CD4-positive, alpha-beta T cell treated with Interferon alpha-2 for 1 hour (primary cell): ENCODE results near the gene SH3GL1.
"Not testable (repeated sequence)": the region's sequence is repeated elsewhere in the genome, so short reads cannot be mapped to it uniquely, and the experiment has no call there.

Experiments
- DNase-seq, 2 donors: peaks; one replicate each; pipeline ENCODE4 v3.0.0-alpha.2; 2020 to 2022

The SH3GL1 gene

DNA sequence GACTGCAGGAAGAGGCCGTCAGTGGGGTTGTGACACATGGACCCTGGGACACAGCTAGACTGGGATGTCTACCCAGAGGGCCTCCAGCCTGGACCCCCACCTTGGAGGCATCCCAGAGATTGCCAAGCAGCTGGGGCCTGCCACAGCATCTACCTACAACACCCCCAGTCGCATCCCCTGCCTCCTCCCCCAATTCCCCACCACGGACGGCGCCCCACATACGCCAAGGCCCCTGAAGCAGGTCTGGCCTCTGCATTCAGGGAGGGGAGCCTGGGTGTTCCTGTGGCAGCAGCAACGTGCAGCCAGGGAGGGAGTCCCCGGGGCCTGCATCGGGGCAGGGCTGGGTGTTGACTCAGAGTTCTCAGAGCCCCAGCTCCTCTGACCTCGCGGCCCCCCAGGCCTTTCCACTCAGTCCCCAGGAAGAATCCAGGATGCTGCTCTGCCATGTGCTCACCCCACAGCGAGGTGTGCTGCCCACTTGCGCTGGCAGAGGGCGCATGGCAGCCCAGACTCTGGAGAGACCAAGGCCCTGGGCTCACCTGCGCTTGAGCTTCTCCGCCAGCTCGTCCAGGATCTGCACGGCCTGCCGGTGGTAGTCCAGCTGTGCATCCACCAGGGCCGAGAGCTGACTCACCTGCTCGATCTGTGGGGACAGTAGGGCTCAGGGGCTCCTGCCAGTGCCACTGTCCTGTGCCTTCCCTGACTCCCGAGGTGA is 37.4 kb downstream of the SH3GL1 start:
- no peak for DNase-seq

DNA sequence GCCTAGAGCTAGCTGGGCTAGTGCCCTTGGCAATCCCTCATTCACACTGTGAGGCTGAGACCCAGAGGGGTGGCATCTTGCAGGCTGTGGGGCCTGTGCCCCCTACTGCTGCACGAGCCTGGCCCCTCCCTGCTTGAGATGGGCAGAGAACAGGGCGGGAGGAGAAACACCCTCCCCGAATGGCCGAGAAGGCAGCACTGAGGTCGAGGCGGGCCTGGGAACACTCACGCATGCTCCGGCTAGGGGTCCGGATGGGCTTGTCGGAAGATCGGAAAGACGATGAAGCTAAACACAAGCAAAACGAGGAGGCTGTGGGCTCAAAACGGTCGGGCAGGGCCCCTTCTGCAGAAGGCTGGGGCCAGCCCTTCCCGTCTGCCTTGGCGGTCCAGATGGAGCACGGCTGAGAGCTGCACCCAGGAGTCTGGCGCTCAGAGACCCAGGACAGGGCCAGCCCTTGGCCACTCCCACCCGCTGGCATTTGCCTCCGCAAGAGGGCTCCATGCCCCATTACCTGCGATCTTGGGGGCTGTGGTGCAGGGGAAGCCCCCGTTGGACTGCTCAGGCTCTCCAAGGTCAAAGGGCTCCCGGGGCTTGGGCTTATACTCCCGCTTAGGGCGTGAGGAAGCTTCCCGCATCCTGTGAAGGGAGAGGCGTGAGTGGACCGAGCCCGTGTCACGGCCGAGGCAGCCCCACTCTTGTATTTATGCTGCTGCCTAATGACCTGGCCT is 38.1 kb downstream of the SH3GL1 start:
- no peak for DNase-seq

DNA sequence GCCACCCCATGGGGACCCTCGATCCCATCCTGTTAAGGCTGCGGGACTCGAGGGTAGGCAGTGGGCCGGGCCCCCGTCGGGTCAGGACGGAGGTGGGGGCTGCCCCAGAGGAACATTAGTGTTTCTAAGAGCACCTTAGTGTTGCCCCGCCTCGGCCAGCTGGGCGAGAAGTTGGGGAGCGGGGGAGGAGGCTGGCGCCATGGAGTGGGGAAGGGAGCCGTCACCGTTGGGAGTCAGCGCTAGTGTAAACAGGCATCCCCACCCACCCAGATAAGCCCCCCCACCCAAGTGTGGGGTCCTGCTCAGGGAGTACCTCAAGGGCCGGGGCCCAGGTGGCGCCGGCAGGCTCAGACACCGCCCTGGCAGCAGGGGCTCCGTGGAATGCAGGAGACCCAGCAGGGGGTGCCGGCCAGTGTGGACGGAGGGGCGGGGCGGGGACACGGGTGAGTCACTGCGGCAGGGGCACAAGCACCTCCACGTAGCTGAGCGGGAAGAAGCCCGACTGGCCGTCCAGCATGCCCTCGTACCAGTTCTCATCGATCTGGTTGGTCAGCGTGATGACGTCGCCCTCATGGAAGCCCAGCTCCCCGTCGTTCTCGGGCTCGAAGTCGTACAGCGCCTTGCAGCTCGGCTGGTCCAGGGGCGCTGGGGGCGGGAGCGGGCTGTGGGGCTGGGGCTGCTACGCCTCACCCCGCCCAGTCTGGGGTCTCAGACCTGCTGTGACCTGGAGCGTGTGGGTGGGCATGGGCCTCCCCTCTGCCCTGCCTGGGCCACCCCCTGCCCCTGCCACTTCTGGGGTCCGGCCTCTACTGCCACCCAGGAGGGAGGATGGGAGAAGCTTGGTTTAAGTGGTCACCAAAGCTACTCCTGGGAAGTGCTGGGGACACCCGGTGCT is 38.9 kb downstream of the SH3GL1 start:
- no peak for DNase-seq

DNA sequence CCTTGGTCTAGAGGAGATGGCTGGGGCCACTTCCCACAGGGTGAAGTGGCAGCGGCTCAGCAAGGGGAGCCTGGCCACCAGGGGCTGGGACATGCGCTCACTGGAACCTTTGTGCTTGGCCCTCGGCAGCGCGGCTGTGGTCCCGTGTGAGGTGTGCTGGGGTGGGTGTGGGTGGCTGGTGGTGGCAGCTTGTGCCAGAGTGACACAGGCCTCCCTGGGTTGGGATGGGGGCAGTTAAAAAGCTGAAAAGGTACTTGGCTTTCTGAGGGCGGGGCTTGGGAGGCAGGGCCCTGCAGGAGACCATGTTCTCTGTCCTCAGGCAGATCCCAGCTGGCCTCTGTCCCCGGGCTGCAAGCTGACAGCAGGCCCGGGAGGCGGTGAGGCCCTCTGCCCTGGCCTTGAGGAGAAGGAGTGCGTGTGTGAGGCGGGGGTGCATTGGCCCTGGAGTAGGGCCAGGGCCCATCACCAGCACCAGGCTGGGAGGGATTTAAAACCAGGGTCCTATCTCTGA is 39.7 kb downstream of the SH3GL1 start:
- DNase-seq = no peak

DNA sequence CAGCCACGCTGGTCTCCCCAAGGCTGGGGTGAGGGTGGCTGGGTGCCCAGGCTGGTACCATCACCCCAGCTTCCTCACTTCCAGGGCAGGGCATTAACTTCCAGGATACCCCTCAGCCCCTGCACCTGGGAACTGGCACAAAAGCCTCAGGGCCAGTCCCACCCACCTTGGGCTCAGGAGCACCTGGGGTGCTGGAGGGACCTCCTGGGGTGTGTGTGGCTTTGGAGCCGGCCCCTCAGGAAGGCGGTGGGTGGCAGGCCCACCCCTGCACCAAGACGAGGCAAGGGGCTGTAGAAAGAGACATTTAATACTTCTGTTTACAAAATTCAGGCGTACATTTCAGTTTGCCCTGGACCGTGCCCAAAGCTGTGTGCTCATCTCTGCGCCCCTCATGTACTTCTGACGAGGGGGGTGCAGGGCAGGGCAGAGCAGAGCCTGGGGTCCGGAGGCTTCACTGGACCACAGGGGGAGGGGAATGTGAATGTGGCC is 40.2 kb downstream of the SH3GL1 start:
- DNase-seq = no peak

DNA sequence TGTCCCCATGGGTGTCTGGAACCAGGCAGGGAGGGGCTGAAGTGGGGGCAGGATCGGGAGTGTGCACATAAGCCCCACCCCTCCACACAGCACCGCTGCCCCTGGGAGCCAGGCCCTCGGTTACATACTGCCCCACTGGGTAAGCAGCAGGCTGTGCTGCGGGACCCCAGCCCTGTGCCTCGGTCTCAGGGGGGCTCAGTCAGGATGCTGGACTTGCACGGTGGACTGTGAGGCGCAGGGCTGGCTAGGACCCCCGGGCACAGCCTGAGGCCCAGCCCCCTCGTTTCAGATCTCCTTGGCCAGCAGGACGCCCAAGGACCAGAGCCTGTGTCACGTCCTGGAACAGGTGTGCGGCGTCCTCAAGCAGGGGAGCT is 40.7 kb downstream of the SH3GL1 start:
- no peak for DNase-seq

DNA sequence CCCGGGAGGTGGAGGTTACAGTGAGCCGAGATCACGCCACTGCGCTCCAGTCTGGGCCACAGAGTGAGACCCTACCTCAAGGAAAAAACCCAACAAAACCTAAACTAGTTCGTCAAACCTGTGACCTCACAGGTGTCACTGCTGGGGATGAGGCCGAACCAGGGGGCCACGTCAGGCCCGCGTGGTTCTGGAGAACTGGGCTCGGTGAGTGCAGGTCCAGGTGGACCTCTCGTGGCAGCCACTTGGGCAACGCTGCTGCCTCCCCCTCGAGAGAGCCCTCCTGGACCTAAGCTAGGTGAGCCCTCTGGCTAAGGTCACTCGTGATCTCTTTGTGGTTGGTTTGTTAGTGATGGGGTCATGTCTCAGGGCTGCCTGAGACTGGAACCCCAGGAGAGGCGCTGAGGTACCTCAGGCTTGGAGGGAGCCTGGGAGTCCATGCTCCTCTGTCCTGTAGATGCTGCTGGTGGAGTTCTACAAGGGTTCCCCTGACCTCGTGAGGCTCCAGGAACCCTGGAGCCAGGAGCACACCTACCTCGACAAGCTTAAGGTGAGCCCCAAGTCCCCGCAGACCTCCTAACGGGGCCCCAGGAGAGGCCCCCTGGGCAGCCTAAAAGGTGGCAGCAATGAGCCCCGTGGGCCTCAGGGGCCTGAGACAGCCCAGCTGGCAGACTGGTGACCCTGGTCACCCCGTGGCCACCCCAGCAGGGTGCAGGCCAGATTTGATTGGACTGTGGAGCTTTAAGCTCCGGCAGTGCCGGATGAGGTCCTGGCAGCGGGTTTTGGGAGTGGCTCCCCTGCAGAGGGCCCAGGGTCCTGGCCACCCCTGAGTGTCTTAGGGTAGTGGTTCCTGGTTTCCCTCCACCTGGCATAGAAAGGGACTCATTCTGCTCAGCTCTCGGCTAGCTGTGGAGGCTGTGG is 41.4 kb downstream of the SH3GL1 start:
- no peak for DNase-seq

DNA sequence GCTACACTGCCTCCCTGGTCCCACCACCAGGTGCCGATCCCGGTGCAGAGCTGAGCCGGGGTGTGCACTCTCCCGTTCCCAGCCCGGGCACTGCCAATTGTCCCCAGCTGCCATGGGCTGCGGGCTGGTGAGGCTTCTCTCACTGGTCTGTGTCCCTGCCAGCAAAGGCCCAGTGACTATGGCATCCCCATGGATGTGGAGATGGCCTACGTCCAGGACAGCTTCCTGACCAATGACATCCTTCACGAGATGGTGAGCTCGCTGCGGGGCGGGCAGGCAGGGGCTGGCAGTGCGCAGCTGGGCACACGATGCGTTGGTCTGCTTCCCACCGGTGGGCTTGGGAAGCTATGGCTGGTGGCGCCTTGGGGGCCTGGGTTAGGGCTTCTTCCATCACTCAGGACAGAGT is 42.4 kb downstream of the SH3GL1 start:
- no peak for DNase-seq

DNA sequence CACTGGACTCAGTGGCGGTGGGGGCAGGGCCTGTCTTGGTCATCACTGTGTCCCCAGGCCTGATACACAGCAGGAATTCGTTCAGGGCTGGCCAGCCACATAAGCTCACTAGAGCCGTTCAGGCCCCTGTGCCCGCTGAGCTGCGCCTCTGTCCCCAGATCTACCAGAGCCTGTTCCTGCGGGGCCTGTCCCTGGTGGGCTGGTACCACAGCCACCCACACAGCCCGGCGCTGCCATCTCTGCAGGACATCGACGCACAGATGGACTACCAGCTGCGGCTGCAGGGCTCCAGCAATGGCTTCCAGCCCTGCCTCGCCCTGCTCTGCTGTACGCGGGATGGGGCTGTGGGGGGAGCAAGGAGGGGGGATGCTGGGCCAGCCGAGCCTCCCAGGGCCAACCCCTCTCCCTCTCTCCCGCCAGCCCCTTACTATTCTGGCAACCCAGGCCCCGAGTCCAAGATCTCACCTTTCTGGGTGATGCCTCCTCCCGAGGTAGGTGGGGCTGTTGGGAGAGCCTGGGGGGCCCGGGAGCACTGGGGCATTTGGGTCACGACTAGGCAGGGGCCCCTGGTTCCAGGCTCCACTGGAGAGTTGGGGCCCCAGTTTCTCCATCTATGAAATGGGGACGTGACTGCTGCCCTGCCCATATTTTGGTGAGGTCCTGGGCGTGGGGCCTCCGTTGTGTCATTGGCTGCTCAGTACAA is 43.1 kb downstream of the SH3GL1 start:
- no peak for DNase-seq

DNA sequence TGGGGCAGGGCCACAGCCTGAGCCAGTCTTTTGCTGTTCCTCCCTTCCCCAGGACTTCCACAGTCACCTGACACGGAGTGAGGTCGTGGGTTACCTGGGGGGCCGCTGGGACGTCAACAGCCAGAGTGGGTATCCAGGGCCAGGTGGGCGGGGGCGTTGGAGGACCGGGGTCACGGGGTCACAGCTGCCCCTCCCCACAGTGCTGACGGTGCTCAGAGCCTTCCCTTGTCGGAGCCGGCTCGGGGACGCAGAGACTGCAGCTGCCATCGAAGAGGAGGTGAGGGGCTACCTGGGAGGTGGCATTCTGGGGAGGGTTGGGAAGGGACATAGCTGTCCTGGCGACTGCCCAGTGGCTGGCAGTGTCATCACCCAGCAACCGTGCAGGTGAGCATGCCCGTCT is 45.5 kb downstream of the SH3GL1 start:
- DNase-seq = no peak

DNA sequence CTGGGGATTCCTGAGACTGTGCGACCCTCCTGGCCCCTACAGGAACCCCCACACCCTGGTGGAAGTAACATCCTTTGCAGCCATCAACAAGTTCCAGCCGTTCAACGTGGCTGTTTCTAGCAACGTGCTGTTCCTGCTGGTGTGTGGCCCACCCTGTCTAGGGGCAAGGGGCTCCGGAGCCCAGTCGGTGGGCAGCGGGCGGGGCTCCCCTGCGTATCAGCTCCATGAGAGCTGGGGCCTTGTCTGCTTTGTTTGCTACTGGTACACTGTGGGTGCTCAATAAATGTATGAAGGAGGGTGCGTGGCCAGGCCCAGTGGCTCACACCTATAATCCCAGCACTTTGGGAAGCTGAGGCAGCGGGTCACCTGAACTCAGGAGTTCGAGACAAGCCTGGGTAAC is 46.1 kb downstream of the SH3GL1 start:
- no peak for DNase-seq

DNA sequence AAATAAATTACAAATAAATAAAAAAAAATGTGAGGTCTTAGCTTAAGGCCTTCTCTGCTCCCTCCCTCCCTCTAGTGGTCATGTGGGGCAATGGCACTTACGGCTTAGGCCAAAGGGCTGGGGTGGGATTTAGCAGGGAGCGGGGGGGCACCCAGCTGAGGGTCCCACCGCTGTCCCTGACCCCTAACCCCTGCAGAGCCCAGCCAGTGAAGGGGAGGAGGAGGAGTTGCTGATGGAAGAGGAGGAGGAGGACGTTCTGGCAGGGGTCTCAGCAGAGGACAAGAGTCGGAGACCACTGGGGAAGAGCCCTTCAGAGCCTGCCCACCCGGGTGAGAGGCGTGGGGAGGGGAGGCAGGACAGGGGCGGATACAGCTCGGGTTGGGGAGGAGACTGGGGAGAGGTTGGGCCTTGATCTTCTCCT is 47.6 kb downstream of the SH3GL1 start:
- peak; percentile 54 to 74 for DNase-seq

DNA sequence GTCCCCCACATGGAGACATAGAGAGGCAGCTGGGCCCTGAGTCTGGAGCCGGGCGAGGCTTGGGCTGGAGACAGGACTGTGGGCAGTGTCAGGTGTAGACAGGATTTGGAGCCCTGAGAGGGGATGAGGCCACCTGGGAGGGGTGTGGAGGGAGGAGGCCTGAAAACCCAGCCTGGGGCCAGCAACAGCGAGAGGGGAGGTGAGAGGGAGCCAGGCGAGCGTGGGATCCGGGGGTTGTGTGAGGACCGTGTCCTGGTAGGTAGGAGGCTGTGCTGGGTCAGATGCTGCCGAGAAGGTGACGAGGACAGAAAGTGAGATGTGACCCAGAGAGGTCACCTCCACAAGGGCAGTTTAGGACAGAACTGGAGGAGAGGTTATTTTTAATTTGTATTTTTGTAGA is 49.6 kb downstream of the SH3GL1 start:
- no peak for DNase-seq

DNA sequence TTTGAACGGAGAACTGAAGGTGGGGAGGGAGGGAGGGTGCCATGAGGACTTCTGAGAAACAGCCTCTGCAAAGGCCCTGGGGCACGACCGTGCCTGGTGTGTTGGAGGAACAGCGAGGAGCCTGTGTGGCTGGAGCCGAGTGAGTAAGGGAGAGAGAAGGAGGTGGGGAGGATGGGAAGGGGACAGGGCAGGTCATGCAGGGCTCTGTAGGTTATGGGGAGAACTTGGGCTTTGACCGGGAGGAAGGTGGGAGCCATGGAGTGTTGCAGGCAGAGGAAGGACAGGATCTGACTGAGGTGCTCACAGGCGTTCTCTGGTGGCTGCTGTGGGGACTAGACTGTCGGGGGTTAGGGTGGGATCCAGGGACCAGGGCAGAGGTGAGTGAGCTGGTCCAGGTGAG is 50.2 kb downstream of the SH3GL1 start:
- no peak for DNase-seq

DNA sequence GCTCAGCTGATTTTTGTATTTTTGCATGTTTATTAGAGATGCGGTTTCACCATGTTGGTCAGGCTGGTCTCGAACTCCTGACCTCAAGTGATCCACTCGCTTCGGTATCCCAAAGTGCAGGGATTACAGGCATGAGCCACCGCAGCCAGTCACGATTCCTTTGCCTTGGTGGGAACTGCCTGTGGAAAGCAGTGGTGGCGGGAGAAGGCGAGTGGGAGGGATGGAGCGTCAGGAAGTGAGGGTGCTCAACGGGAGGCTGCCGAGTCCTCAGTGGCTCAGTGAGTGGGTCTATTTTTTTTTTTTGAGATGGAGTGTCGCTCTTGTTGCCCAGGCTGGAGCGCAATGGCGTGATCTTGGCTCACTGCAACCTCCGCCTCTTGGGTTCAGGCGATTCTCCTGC is 51.1 kb downstream of the SH3GL1 start:
- not testable (repeated sequence) for DNase-seq

DNA sequence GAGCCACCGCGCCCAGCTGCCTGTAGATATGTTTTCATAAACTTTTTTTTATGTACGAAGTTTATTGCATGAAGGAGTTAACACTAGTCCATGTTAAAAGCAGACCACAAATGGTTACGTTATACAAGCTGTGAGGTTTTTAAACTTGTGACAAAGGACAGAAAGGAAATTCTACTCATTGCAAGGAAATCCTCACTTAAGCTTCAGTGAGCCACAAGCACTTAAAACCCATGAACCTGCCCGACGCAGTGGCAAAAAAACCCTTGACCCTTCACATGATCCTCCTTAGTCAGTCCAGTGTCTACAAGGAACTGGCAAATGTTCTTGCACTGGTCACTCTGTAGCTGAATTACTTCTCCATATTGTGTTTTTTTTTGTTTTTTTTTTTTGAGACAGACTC is 52.8 kb downstream of the SH3GL1 start:
- no peak for DNase-seq

DNA sequence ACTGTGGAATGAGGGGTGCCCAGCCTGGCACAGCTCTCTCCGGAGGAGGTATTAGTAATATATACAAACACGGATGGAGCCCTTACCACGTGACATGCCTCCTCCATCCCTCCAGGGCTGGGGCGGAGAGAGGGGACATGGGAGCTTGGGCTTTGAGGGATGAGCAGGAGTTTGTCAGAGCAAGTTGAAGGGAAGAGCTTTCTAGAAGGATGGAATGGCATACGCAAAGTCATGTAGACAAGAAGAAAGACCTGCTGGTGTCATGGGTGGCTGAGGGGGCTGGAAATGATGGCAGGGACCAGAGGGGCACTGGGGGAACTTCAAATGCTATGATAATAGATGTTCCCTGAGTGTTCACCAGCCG is 54.3 kb downstream of the SH3GL1 start:
- DNase-seq = no peak

DNA sequence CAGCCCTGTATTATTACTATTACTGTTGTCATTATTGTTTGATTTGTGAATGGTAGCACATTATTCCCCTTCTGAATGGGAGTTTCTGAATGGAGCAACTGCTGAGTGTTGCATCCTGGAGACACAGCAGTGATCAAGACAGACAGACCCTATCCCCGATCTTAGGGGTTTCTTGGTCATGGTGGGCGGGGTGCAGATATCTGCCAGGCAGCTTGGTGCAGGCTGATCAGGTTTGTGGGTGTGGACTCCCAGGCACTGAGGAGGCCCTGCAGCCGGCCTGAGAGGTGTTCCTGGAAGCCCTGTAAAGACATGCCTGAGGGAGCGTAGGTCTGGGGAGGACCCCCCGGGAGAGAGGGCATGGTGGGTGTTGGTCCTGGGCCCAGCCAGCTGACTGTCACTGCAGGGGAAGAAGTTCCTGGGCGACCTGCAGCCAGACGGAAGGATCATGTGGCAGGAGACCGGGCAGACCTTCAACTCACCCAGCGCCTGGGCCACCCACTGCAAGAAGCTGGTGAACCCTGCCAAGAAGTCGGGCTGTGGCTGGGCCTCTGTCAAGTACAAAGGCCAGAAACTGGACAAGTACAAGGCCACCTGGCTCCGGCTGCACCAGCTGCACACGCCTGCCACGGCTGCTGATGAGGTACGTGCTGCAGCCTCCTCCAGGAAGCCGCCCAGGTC is 54.9 kb downstream of the SH3GL1 start:
- no peak for DNase-seq

DNA sequence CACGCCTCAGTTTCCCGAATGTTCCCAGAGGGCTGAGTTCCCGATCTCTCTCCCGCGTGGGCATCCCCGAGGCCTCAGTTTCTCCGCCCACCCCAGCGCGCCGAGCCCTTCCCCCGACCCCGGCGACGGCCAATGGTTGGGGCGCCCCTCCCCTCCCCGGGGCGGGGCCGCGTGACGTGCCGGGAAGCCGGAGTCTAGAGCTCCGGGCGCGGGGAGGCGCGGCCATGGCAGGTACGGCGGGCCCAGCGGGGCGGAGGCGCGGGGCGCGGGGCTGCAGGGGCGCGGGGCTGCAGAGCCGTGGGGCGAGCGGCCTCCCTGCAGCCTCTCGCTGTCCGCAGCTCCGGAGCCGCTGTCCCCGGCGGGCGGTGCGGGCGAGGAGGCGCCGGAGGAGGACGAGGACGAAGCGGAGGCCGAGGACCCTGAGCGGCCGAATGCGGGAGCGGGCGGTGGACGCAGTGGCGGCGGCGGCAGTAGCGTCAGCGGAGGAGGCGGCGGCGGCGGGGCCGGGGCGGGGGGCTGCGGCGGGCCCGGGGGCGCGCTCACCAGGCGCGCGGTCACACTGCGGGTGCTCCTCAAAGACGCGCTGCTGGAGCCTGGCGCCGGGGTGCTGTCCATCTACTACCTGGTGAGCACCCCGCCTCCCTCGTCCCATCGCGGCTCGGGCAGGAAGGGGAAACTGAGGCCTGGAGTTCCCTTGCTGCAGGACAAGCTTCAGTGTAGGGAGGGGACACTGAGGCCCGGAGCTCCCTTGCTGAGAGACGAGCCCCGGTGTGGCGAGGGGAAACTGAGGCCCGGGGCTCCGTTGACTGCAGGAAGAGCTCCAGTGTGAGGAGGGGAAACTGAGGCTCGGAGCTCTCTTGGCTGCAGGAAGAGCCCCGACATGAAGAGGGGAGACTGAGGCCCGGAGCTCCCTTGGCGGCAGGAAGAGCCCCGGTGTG is 56.7 kb downstream of the SH3GL1 start, which contains the start of gene MPND:
Gene MPND (plus strand): TSS at position 193 of the 938 bp plus-strand sequence. CDS start 32 bp downstream, at position 225.
- peak; percentile 85 to 92 for DNase-seq
